Nephron progenitor cell (in vitro differentiated cells): ENCODE data around the gene PSORS1C2.

Source experiments
- DNase-seq: peaks from one replicate; pipeline ENCODE4 v3.0.0; 2021
- H3K27ac Mint-ChIP-seq: 2 replicates; pipeline ENCODE4 v1.8.0; 2021; ENCODE audit warnings: mild to moderate bottlenecking, moderate library complexity, mixed read lengths
- H3K27me3 Mint-ChIP-seq: 2 replicates; pipeline ENCODE4 v1.8.0; 2021; ENCODE audit warnings: mild to moderate bottlenecking, low read depth, mixed read lengths; ENCODE audit not compliant: poor library complexity
- H3K36me3 Mint-ChIP-seq: 2 replicates; pipeline ENCODE4 v1.8.0; 2021; ENCODE audit warnings: low read depth, mixed read lengths
- H3K4me1 Mint-ChIP-seq: 2 replicates; pipeline ENCODE4 v1.8.0; 2021; ENCODE audit warnings: mixed read lengths
- H3K4me3 Mint-ChIP-seq: 2 replicates; pipeline ENCODE4 v1.8.0; 2021; ENCODE audit warnings: mild to moderate bottlenecking, moderate library complexity, mixed read lengths
- H3K9me3 Mint-ChIP-seq: 2 replicates; pipeline ENCODE4 v1.8.0; 2021; ENCODE audit warnings: mild to moderate bottlenecking, moderate library complexity, mixed read lengths
- CTCF ChIP-seq: fragments of 200-600 bp; sonication (generic); IDR thresholded peaks from 2 replicates; pipeline ENCODE4 v1.5.0; 2021; ENCODE audit warnings: antibody characterized with exemption

The PSORS1C2 gene

GRCh38 chr6:31132806-31133205, 6.1 kb downstream of the PSORS1C2 start:
- Mint-ChIP-seq H3K36me3 (no peaks in the 10 kb centered on the region), H3K4me1 (peaks cover 5% of the 10 kb centered on the region), H3K9me3 (no peaks in the 10 kb centered on the region), H3K4me3 (no peak overlapping the region), H3K27ac (no peak overlapping the region), H3K27me3 (peaks cover 9% of the 10 kb centered on the region)
- DNase-seq, result no peak
- no peak for TF ChIP-seq CTCF

- Mint-ChIP-seq H3K27me3 (peaks cover 9% of the 10 kb centered on the region), H3K4me3 (no peak overlapping the region), H3K27ac (no peak overlapping the region), H3K4me1 (peaks cover 3% of the 10 kb centered on the region), H3K9me3 (no peaks in the 10 kb centered on the region), H3K36me3 (no peaks in the 10 kb centered on the region)
- no peak for TF ChIP-seq CTCF
- no peak for DNase-seq
Measured at GRCh38 chr6:31131595-31131994, 7.3 kb downstream of the PSORS1C2 start.

- Mint-ChIP-seq H3K4me1 (peaks cover 5% of the 10 kb centered on the region), H3K27me3 (peaks cover 14% of the 10 kb centered on the region), H3K9me3 (no peaks in the 10 kb centered on the region), H3K36me3 (no peaks in the 10 kb centered on the region), H3K4me3 (no peak overlapping the region), H3K27ac (no peak overlapping the region)
- TF ChIP-seq CTCF, result no peak
- no peak for DNase-seq
Measured at GRCh38 chr6:31130751-31131150, 8.1 kb downstream of the PSORS1C2 start.

DNA sequence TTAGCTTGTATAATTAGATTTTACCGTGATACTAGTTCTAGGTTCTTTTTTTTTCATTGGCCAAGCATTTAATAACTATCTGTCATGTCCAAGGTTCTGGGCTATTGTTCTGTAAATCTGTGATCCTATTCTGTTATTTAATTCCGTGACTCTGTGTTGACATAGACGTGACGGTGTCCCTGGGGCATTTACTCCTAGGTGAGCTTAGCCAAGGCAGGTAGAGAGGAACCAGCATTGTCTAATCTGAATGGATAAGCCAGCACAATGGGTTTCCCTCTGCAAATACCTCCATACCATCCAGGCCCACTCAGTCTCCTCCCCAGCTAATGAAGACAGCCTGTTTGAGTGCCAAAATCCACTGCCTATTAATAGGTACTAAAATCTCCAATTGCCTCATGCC, 9.7 kb downstream of the PSORS1C2 start:
- Mint-ChIP-seq H3K9me3 (no peaks in the 10 kb centered on the region), H3K4me1 (peaks cover 15% of the 10 kb centered on the region), H3K27me3 (peaks cover 11% of the 10 kb centered on the region), H3K36me3 (no peaks in the 10 kb centered on the region), H3K27ac (no peak overlapping the region), H3K4me3 (no peak overlapping the region)
- TF ChIP-seq CTCF, result no peak
- no peak for DNase-seq

DNA sequence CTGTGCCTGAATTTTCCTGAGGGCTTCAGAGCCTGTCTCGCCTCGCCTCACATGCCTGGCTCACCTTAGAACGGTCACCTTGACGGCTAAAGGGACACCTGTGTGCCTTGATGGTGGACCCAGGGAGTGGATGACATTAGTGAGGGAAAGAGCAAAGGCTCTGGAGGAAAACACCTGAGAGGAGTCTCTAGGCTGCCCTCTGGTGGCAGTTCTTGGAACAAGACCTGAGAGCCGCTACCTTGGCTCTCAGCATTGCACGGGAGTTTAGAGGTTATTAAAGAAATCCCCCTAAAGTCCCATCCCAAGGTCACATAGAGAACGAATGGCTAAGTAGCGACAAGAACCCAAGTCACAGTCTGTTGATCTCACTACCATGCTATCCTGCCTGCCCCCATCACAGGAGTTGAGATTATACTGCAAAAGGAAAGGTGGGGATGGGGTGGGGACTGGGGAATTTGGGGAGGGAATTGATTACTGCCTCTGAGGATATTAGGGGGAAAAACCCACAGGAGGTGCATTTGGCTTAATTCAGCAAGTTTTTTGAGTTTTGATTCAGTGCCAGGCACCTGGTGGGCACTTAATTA, 10.7 kb downstream of the PSORS1C2 start:
- Mint-ChIP-seq H3K9me3 (no peaks in the 10 kb centered on the region), H3K27ac (no peak overlapping the region), H3K4me1 (peaks cover 24% of the 10 kb centered on the region), H3K4me3 (no peak overlapping the region), H3K36me3 (no peaks in the 10 kb centered on the region), H3K27me3 (peaks cover 11% of the 10 kb centered on the region)
- TF ChIP-seq CTCF, result peak; percentile 87
- DNase-seq, result peak; percentile 83

GRCh38 chr6:31126396-31127175, 12.3 kb downstream of the PSORS1C2 start:
- DNase-seq, result no peak

More at GRCh38 chr6:31126396-31127175, 12.3 kb downstream of the PSORS1C2 start:
- Mint-ChIP-seq H3K36me3 (no peaks in the 10 kb centered on the region), H3K27me3 (peaks cover 11% of the 10 kb centered on the region), H3K27ac (no peak overlapping the region), H3K4me3 (no peak overlapping the region), H3K4me1 (peaks cover 26% of the 10 kb centered on the region), H3K9me3 (no peaks in the 10 kb centered on the region)
- no peak for TF ChIP-seq CTCF
